OCI-LY7 (cell line): ENCODE measurements around the gene SERP2. TPM values are rescaled to one million over a fixed set of nuclear protein-coding genes. Genes with fewer than 3 reads are reported as not detected.

Source experiments
- BruUV-seq: library from RNA; stranded (reverse); fragments of 400-500 nt; replicated peaks from 2 replicates; lab custom pipeline; 2021; lab: Mats Ljungman, UMichigan
- CTCF ChIA-PET: fragments of 300-600 bp; sonication (Branson Sonifier 250); formaldehyde crosslinking; loops from one replicate; lab custom pipeline; 2022; ENCODE audit warnings: antibody characterized with exemption; ENCODE audit not compliant: unreplicated experiment; lab: Charles Lee
- POLR2A ChIA-PET: fragments of 300-600 bp; sonication (Branson Sonifier 250); formaldehyde crosslinking; loops from one replicate; lab custom pipeline; 2022; ENCODE audit warnings: antibody characterized with exemption; lab: Charles Lee
- DNase-seq: peaks from one replicate; pipeline ENCODE4 v3.0.0-alpha.2; 2015; ENCODE audit warnings: low spot score
- H2AFZ ChIP-seq: fragments of 200-600 bp; sonication (generic), shearing (Covaris generic); 2 replicates; pipeline ENCODE4 v1.6.1; 2014; ENCODE audit warnings: mild to moderate bottlenecking, antibody characterized with exemption, low read length, moderate library complexity
- H3K27ac ChIP-seq: fragments of 200-600 bp; sonication (generic); 2 replicates; pipeline ENCODE4 v1.5.1; 2014; ENCODE audit warnings: mixed run types, low read depth, mild to moderate bottlenecking, moderate library complexity, low read length, inconsistent platforms; ENCODE audit not compliant: poor library complexity, severe bottlenecking
- H3K36me3 ChIP-seq: fragments of 200-600 bp; sonication (generic); 2 replicates; pipeline ENCODE4 v1.6.1; 2014; ENCODE audit warnings: mild to moderate bottlenecking, antibody characterized with exemption, low read length, moderate library complexity, mixed read lengths; ENCODE audit not compliant: insufficient read depth
- H3K4me1 ChIP-seq: fragments of 200-600 bp; sonication (generic); 2 replicates; pipeline ENCODE4 v1.5.1; 2014; ENCODE audit warnings: mild to moderate bottlenecking, low read length; ENCODE audit not compliant: insufficient read depth, poor library complexity, severe bottlenecking
- H3K4me2 ChIP-seq: fragments of 200-600 bp; sonication (generic); 2 replicates; pipeline ENCODE4 v1.6.1; 2014; ENCODE audit warnings: mild to moderate bottlenecking, low read length
- H3K4me3 ChIP-seq: fragments of 200-600 bp; sonication (generic); 2 replicates; pipeline ENCODE4 v1.5.1; 2014; ENCODE audit warnings: mild to moderate bottlenecking, low read depth, low read length; ENCODE audit not compliant: poor library complexity, severe bottlenecking
- H3K79me2 ChIP-seq: fragments of 200-600 bp; sonication (generic); 2 replicates; pipeline ENCODE4 v1.6.1; 2016; ENCODE audit warnings: low read depth, mild to moderate bottlenecking, low read length, moderate library complexity, mixed read lengths; ENCODE audit not compliant: insufficient read depth
- H3K9me2 ChIP-seq: fragments of 200-600 bp; sonication (generic); 2 replicates; pipeline ENCODE4 v1.6.1; 2016; ENCODE audit warnings: mild to moderate bottlenecking, low read length, mixed read lengths; ENCODE audit not compliant: insufficient read depth
- H3K9me3 ChIP-seq: fragments of 200-600 bp; sonication (generic); 2 replicates; pipeline ENCODE4 v1.6.1; 2014; ENCODE audit warnings: mild to moderate bottlenecking, mixed run types, low read length, mixed read lengths
- H4K20me1 ChIP-seq: fragments of 200-600 bp; sonication (generic); 2 replicates; pipeline ENCODE4 v1.6.1; 2014; ENCODE audit warnings: mild to moderate bottlenecking, antibody characterized with exemption, low read length, moderate library complexity, mixed read lengths; ENCODE audit not compliant: insufficient read depth
- CTCF ChIP-seq: fragments of 200-600 bp; sonication (generic); conservative IDR thresholded peaks from 2 replicates; pipeline ENCODE4 v1.5.1; 2014; ENCODE audit warnings: mild to moderate bottlenecking, antibody characterized with exemption, low read length, moderate library complexity, mixed read lengths
- EZH2phosphoT487 ChIP-seq: fragments of 200-600 bp; sonication (generic); IDR thresholded peaks from 2 replicates; pipeline ENCODE4 v1.6.1; 2018; ENCODE audit warnings: low read depth, borderline replicate concordance, mild to moderate bottlenecking, mixed run types, antibody characterized with exemption, low read length, moderate library complexity, mixed read lengths
- intact Hi-C: fragments of 100-400 bp; cut with micrococcal nuclease; formaldehyde crosslinking; loops from one replicate; pipeline ENCODE4 v1.10.0; 2022; ENCODE audit not compliant: unreplicated experiment
- total RNA-seq, 2 experiments: library from RNA; depleted of rRNA in 1 of 2; stranded (reverse); fragments of >200 nt in 1 of 2; shearing (Covaris generic) in 1 of 2; gene quantifications; 2 replicates each; pipeline ENCODE4 v1.2.3, GENCODE V29; 2014 to 2022

SERP2 gene
- total RNA-seq, 2 experiments from 2014 or later = not detected

DNA sequence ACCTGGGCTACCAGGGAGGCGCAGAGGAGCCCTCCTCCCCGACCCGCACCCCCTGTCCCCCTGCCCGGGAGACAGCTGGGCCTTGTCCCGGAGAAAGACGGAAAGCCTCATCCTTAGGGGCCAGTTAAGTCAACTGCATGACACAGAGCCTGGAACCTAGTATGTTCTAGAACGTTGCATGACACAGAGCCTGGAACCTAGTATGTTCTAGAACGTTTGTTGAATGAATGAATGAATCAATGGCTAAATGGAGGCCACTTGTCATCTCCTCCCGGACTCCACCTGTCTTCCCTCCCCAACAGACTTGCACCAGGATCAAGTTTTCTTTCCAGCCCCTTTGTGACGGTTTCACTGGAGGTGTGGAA lies 706 bp downstream of the SERP2 start:
- POLR2A ChIA-PET = no interaction called here

GRCh38 chr13:44378277-44378676 lies 4.7 kb downstream of the SERP2 start:
- H3K4me3 ChIP-seq = no peak overlapping the region
- H3K36me3 ChIP-seq = no peaks in the 10 kb centered on the region
- H3K27ac ChIP-seq = no peak overlapping the region
- H3K9me3 ChIP-seq = no peaks in the 10 kb centered on the region
- no peak overlapping the region for H2AFZ ChIP-seq
- H3K4me1 ChIP-seq = no peaks in the 10 kb centered on the region
- no peak for TF ChIP-seq EZH2phosphoT487
- TF ChIP-seq CTCF = no peak
- no peak for DNase-seq
- no peaks in the 10 kb centered on the region for H3K9me2 ChIP-seq
- no peak overlapping the region for H3K4me2 ChIP-seq
- H4K20me1 ChIP-seq = no peaks in the 10 kb centered on the region
- BruUV-seq = no TSS peak
- CTCF ChIA-PET = no interaction called here
- no peaks in the 10 kb centered on the region for H3K79me2 ChIP-seq
- POLR2A ChIA-PET = no interaction called here
- intact Hi-C loops = no loop called here

More for the DNA sequence above, 706 bp downstream of the SERP2 start:
- Histone ChIP-seq H3K9me3 (no peaks in the 10 kb centered on the region), H3K4me2 (no peak overlapping the region), H3K79me2 (no peaks in the 10 kb centered on the region), H3K4me1 (no peaks in the 10 kb centered on the region), H3K27ac (no peak overlapping the region), H2AFZ (no peak overlapping the region), H3K4me3 (no peak overlapping the region), H3K36me3 (no peaks in the 10 kb centered on the region), H3K9me2 (no peaks in the 10 kb centered on the region), H4K20me1 (no peaks in the 10 kb centered on the region)
- no peak for DNase-seq
- CTCF ChIA-PET = no interaction called here
- intact Hi-C loops = no loop called here
- TF ChIP-seq EZH2phosphoT487 (no peak), CTCF (no peak)
- BruUV-seq = no TSS peak

- ChIA-PET POLR2A (no interaction called here), CTCF (no interaction called here)
These were observed 6.3 kb downstream of the SERP2 start for GRCh38 chr13:44379885-44380284.

More at GRCh38 chr13:44379885-44380284, 6.3 kb downstream of the SERP2 start:
- intact Hi-C loops = no loop called here
- BruUV-seq = no TSS peak
- no peak for TF ChIP-seq CTCF
- H3K27ac ChIP-seq = no peak overlapping the region
- H3K4me1 ChIP-seq = no peaks in the 10 kb centered on the region
- no peaks in the 10 kb centered on the region for H4K20me1 ChIP-seq
- no peak for DNase-seq
- no peaks in the 10 kb centered on the region for H3K79me2 ChIP-seq
- H3K9me3 ChIP-seq = no peaks in the 10 kb centered on the region
- H3K9me2 ChIP-seq = no peaks in the 10 kb centered on the region
- H3K36me3 ChIP-seq = no peaks in the 10 kb centered on the region
- H3K4me3 ChIP-seq = no peak overlapping the region
- H3K4me2 ChIP-seq = no peak overlapping the region
- no peak overlapping the region for H2AFZ ChIP-seq
